ENCODE measurements around the gene SENP1.

SENP1 gene

GRCh38 chr12:48000878-48001504, 104.9 kb downstream of the SENP1 start:
- no peak for DNase-seq (ENCODE audit: low spot score)

GRCh38 chr12:47999816-48000215, 106.1 kb downstream of the SENP1 start:
- no peak for DNase-seq (ENCODE audit: low spot score)

- DNase-seq (ENCODE audit: low spot score) = no peak
Measured at GRCh38 chr12:47997321-47997720, 108.6 kb downstream of the SENP1 start.

- no peak for DNase-seq (ENCODE audit: low spot score)
Measured at GRCh38 chr12:47995981-47996401, 109.9 kb downstream of the SENP1 start.

- DNase-seq (ENCODE audit: low spot score) = no peak
Measured at GRCh38 chr12:47993491-47993890, 112.4 kb downstream of the SENP1 start.
